ENCODE data around the gene P3H4.

Gene P3H4

GRCh38 chr17:41806685-41807445 is 4.9 kb downstream of the P3H4 start:
- no peak overlapping the region for H3K4me3 ChIP-seq (ENCODE audit: low read depth, low read length)
- TF ChIP-seq, protein P1, sequence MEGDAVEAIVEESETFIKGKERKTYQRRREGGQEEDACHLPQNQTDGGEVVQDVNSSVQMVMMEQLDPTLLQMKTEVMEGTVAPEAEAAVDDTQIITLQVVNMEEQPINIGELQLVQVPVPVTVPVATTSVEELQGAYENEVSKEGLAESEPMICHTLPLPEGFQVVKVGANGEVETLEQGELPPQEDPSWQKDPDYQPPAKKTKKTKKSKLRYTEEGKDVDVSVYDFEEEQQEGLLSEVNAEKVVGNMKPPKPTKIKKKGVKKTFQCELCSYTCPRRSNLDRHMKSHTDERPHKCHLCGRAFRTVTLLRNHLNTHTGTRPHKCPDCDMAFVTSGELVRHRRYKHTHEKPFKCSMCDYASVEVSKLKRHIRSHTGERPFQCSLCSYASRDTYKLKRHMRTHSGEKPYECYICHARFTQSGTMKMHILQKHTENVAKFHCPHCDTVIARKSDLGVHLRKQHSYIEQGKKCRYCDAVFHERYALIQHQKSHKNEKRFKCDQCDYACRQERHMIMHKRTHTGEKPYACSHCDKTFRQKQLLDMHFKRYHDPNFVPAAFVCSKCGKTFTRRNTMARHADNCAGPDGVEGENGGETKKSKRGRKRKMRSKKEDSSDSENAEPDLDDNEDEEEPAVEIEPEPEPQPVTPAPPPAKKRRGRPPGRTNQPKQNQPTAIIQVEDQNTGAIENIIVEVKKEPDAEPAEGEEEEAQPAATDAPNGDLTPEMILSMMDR (conservative IDR thresholded peaks at IDR 0.05; ENCODE audit: low read depth, low read length), result no peak
- no peak for DNase-seq (ENCODE audit: low read depth)

GRCh38 chr17:41803049-41804020 is 8.4 kb downstream of the P3H4 start:
- TF ChIP-seq, protein P1 (conservative IDR thresholded peaks at IDR 0.05; ENCODE audit: low read depth, low read length), result no peak
- DNase-seq (ENCODE audit: low read depth), result no peak
- H3K4me3 ChIP-seq (ENCODE audit: low read depth, low read length), result no peak overlapping the region

- H3K4me3 ChIP-seq (ENCODE audit: low read depth, low read length), result no peak overlapping the region
- DNase-seq (ENCODE audit: low read depth), result peak; percentile 81
- TF ChIP-seq, protein P1 (conservative IDR thresholded peaks at IDR 0.05; ENCODE audit: low read depth, low read length), result peak; percentile 96
Measured at GRCh38 chr17:41801374-41802271, 10.1 kb downstream of the P3H4 start.

- no peak overlapping the region for H3K4me3 ChIP-seq (ENCODE audit: low read depth, low read length)
- TF ChIP-seq, protein P1 (conservative IDR thresholded peaks at IDR 0.05; ENCODE audit: low read depth, low read length), result no peak
- DNase-seq (ENCODE audit: low read depth), result peak; percentile 40
Measured at GRCh38 chr17:41800601-41801373, 11.0 kb downstream of the P3H4 start.

DNA sequence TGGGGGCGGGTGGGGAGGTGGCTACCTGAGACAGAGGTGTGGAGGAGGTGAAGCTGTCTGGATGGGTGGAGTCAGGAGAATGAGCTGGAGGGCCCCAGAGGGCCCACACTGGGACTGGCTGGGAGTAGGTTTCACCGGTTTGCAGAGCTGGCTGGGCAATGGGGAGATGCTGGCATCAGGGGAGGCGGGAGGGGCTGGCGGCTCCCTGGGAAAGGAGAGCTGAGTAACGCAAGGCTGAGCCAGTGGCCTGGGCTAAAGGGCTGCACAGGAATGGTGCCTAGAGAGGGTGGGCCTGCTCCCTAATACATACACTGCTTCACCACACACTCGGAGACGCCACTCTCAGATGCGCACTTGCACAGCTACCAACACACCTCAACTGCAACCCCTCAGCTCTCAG is 12.4 kb downstream of the P3H4 start:
- DNase-seq (ENCODE audit: low read depth), result no peak
- H3K4me3 ChIP-seq (ENCODE audit: low read depth, low read length), result no peak overlapping the region
- TF ChIP-seq, protein P1 (conservative IDR thresholded peaks at IDR 0.05; ENCODE audit: low read depth, low read length), result no peak

DNA sequence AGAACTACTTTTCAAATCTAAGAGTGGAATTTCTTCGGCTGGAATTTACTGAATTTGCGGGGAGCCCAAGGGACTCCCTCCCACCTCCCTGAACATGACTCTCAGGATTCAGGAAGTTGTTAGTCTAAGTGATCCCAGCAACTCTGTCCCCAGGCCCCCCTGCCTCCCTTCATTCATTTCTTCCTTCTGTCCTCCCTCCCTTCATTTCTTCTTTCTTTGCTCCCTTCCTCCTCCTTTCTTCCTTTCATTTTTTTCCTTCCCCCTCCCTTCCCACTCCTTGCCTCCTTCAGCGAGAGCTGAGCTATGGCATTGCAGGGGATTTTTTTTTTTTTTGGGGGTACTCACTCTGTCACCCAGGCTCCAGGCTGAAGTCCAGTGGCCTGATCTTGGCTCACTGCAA is 14.4 kb downstream of the P3H4 start:
- TF ChIP-seq, protein P1 (conservative IDR thresholded peaks at IDR 0.05; ENCODE audit: low read depth, low read length), result no peak
- no peak overlapping the region for H3K4me3 ChIP-seq (ENCODE audit: low read depth, low read length)
- DNase-seq (ENCODE audit: low read depth), result no peak
